ENCODE measurements around the gene CTBP1. TPM values are rescaled to one million over a fixed set of nuclear protein-coding genes. Genes with fewer than 3 reads are reported as not detected.

The CTBP1 gene
- polyA plus RNA-seq, 1 donor from 2014 or later = 325 TPM

GRCh38 chr4:1219566-1219950, 29.4 kb downstream of the CTBP1 start:
- Histone ChIP-seq H3K4me3 (ENCODE audit: low read length) (no peak overlapping the region), H3K36me3 (ENCODE audit: insufficient read depth, low read length) (no peaks in the 10 kb centered on the region), H3K9me2 (ENCODE audit: insufficient read depth, low read length) (no peaks in the 10 kb centered on the region), H3K9me3 (ENCODE audit: low read length) (no peaks in the 10 kb centered on the region), H3K27ac (ENCODE audit: low read length) (no peak overlapping the region), H3K9ac (ENCODE audit: low read length) (no peak overlapping the region), H3F3A (ENCODE audit: insufficient read depth, low read length, poor library complexity, severe bottlenecking) (no peaks in the 10 kb centered on the region), H4K20me1 (ENCODE audit: insufficient read depth) (no peaks in the 10 kb centered on the region), H3K27me3 (ENCODE audit: insufficient read depth, low read depth, low read length) (no peaks in the 10 kb centered on the region), H3K79me2 (replicated peaks; ENCODE audit: insufficient read depth, low read length) (peaks cover 2% of the 10 kb centered on the region), H3K4me2 (ENCODE audit: low read length) (no peak overlapping the region), H2AFZ (ENCODE audit: low read depth, low read length) (no peak overlapping the region)
- no peak for TF ChIP-seq REST (IDR thresholded peaks at IDR 0.05; ENCODE audit: borderline replicate concordance)
- TF ChIP-seq EZH2 (IDR thresholded peaks at IDR 0.05; ENCODE audit: borderline replicate concordance, insufficient read depth, low read length, poor library complexity, severe bottlenecking) = no peak
- no peak for TF ChIP-seq SMC3 (conservative IDR thresholded peaks at IDR 0.05; ENCODE audit: poor library complexity)
- no peak for TF ChIP-seq EP300 (conservative IDR thresholded peaks at IDR 0.05; ENCODE audit: poor library complexity, severe bottlenecking)
- TF ChIP-seq TAF1 (IDR thresholded peaks at IDR 0.05; ENCODE audit: low read depth) = no peak
- TF ChIP-seq POLR2AphosphoS5 (IDR thresholded peaks at IDR 0.05) = no peak

- no peak overlapping the region for H3K27ac ChIP-seq (ENCODE audit: low read length)
- no peaks in the 10 kb centered on the region for H3K36me3 ChIP-seq (ENCODE audit: insufficient read depth, low read length)
Observed at GRCh38 chr4:1218634-1219565, 30.0 kb downstream of the CTBP1 start.

More at GRCh38 chr4:1218634-1219565, 30.0 kb downstream of the CTBP1 start:
- Histone ChIP-seq H3K4me3 (ENCODE audit: low read length) (no peak overlapping the region), H3F3A (ENCODE audit: insufficient read depth, low read length, poor library complexity, severe bottlenecking) (no peaks in the 10 kb centered on the region), H3K4me2 (ENCODE audit: low read length) (no peak overlapping the region), H3K9me2 (ENCODE audit: insufficient read depth, low read length) (no peaks in the 10 kb centered on the region), H3K27me3 (ENCODE audit: insufficient read depth, low read depth, low read length) (no peaks in the 10 kb centered on the region), H2AFZ (ENCODE audit: low read depth, low read length) (no peak overlapping the region), H3K79me2 (replicated peaks; ENCODE audit: insufficient read depth, low read length) (peaks cover 2% of the 10 kb centered on the region), H4K20me1 (ENCODE audit: insufficient read depth) (no peaks in the 10 kb centered on the region), H3K9me3 (ENCODE audit: low read length) (no peaks in the 10 kb centered on the region), H3K9ac (ENCODE audit: low read length) (no peak overlapping the region)
- TF ChIP-seq RAD21 (conservative IDR thresholded peaks at IDR 0.05) (no peak), EP300 (conservative IDR thresholded peaks at IDR 0.05; ENCODE audit: poor library complexity, severe bottlenecking) (no peak), POLR2AphosphoS5 (IDR thresholded peaks at IDR 0.05) (no peak), TAF1 (IDR thresholded peaks at IDR 0.05; ENCODE audit: low read depth) (no peak), EZH2 (IDR thresholded peaks at IDR 0.05; ENCODE audit: borderline replicate concordance, insufficient read depth, low read length, poor library complexity, severe bottlenecking) (no peak), REST (IDR thresholded peaks at IDR 0.05; ENCODE audit: borderline replicate concordance) (no peak)
